ENCODE measurements around the gene IPO11. TPM values are rescaled to one million over a fixed set of nuclear protein-coding genes. Genes with fewer than 3 reads are reported as not detected.
"Not testable (repeated sequence)": the region's sequence is repeated elsewhere in the genome, so short reads cannot be mapped to it uniquely, and the experiment has no call there.

The IPO11 gene
- total RNA-seq, 2 experiments from 2014 or later, result 76.1 to 78.7 TPM

- CTCF ChIA-PET, POLR2A ChIA-PET: not testable (repeated sequence)
These were observed 245.2 kb downstream of the IPO11 start for GRCh38 chr5:62657772-62658171.

GRCh38 chr5:62661126-62661525 is 248.6 kb downstream of the IPO11 start:
- ChIA-PET POLR2A (no interaction called here), CTCF (no interaction called here)

GRCh38 chr5:62662521-62662920 is 250.0 kb downstream of the IPO11 start:
- ChIA-PET CTCF (no interaction called here), POLR2A (no interaction called here)

- CTCF ChIA-PET, result no interaction called here
- POLR2A ChIA-PET, result interaction anchor here (0.6 kb wide), 1 partner anchor 87 kb away, joined by 15 read pairs; no protein-coding TSS in a partner anchor
These were observed 258.9 kb downstream of the IPO11 start for GRCh38 chr5:62671479-62671878.

GRCh38 chr5:62676596-62676995 is 264.0 kb downstream of the IPO11 start:
- POLR2A ChIA-PET, CTCF ChIA-PET: not testable (repeated sequence)

Other genes starting within 250 kb of the IPO11 start
- 100 to 1,000 TPM; 237 to 249 TPM for gene KIF2A, start 106.6 kb upstream of the IPO11 start, total RNA-seq
- 10 to 100 TPM; 60.4 to 63.8 TPM for gene DIMT1, start 8.9 kb upstream of the IPO11 start, total RNA-seq
- gene LRRC70, start 166.1 kb downstream of the IPO11 start, total RNA-seq, result under 1 TPM; 0.23 to 0.29 TPM

Measured in activated CD8-positive, alpha-beta memory T cell treated with anti-CD3 and anti-CD28 coated beads for 36 hours (primary cell).